ENCODE results near the gene PPRC1. TPM values are rescaled to one million over a fixed set of nuclear protein-coding genes. Genes with fewer than 3 reads are reported as not detected.

The PPRC1 gene, protein sequence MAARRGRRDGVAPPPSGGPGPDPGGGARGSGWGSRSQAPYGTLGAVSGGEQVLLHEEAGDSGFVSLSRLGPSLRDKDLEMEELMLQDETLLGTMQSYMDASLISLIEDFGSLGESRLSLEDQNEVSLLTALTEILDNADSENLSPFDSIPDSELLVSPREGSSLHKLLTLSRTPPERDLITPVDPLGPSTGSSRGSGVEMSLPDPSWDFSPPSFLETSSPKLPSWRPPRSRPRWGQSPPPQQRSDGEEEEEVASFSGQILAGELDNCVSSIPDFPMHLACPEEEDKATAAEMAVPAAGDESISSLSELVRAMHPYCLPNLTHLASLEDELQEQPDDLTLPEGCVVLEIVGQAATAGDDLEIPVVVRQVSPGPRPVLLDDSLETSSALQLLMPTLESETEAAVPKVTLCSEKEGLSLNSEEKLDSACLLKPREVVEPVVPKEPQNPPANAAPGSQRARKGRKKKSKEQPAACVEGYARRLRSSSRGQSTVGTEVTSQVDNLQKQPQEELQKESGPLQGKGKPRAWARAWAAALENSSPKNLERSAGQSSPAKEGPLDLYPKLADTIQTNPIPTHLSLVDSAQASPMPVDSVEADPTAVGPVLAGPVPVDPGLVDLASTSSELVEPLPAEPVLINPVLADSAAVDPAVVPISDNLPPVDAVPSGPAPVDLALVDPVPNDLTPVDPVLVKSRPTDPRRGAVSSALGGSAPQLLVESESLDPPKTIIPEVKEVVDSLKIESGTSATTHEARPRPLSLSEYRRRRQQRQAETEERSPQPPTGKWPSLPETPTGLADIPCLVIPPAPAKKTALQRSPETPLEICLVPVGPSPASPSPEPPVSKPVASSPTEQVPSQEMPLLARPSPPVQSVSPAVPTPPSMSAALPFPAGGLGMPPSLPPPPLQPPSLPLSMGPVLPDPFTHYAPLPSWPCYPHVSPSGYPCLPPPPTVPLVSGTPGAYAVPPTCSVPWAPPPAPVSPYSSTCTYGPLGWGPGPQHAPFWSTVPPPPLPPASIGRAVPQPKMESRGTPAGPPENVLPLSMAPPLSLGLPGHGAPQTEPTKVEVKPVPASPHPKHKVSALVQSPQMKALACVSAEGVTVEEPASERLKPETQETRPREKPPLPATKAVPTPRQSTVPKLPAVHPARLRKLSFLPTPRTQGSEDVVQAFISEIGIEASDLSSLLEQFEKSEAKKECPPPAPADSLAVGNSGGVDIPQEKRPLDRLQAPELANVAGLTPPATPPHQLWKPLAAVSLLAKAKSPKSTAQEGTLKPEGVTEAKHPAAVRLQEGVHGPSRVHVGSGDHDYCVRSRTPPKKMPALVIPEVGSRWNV (N-terminal part only)
- 61.0 and 63.0 TPM in 2 replicates for total RNA-seq (2014; rRNA removed; shearing (Covaris generic))

DNA sequence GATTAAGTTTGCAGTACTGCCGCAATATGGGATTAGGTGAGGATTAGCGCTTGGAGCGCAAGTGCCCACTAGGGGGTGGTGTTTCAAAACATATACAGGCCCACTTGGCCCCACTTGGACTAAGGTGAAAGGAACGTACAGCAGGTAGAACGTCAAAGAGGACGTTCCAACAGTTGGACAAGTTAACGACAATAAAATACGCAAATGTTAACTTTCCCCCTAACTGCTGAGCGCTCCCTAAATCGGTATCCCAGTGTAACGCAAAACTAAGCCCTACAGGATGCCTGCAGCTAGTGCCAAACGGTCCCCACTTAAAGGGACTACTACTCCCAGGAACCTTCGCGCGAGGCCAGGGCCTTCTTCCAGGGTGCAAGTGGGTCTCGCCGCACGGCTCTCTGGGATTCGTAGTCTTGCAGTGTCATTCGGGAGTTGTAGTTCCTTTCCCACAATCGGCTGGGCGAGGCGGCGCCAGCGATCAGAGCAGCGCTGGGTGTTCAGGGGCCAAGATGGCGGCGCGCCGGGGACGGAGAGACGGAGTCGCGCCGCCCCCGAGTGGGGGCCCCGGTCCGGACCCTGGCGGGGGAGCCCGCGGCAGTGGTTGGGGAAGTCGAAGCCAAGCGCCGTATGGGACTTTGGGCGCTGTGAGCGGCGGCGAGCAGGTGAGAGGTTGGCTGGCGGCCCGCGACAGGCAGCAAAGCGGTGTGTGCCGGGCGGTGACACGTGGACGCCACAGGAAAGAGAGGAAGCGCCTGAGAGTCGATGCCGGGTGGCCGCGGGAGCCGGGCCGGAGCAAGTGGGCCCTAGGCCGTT, at the start of gene PPRC1:
TSS of gene PPRC1 (plus strand) at position 478 of the 810 bp plus-strand sequence. CDS start at position 507, 29 bp downstream.
- Histone ChIP-seq H3K9me3 (replicated peaks) (no peaks in the 10 kb centered on the region), H3K4me3 (peak within 1 kb of the TSS; percentile 91), H3K4me1 (peaks cover 18% of the 10 kb centered on the region), H3K36me3 (peaks cover 17% of the 10 kb centered on the region), H3K27me3 (no peaks in the 10 kb centered on the region), H3K27ac (peak within 1 kb of the TSS; percentile 93)
- peak; percentile 100 for DNase-seq

DNA sequence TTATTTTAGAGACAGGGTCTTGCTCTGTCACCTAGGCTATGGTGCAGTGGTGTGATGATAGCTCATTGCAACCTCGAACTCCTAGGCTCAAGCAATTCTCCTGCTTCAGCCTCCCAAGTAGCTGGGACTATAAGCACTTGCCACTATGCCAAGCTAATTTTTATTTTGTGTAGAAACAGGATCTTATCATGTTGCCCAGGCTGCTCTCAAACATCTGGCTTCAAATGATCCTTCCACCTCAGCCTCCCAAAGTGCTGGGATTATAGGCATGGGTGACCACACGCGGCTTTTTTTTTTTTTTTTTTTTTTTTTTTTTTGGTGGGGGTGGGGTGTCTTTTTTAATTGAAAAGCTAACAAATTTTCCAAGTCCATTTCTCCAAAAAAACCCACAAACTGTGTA, 49.3 kb upstream of the PPRC1 start:
- Histone ChIP-seq H3K4me3 (no peak overlapping the region), H3K36me3 (no peaks in the 10 kb centered on the region), H3K27me3 (no peaks in the 10 kb centered on the region), H3K9me3 (replicated peaks) (no peaks in the 10 kb centered on the region), H3K4me1 (no peaks in the 10 kb centered on the region), H3K27ac (no peak overlapping the region)
- no peak for DNase-seq

DNA sequence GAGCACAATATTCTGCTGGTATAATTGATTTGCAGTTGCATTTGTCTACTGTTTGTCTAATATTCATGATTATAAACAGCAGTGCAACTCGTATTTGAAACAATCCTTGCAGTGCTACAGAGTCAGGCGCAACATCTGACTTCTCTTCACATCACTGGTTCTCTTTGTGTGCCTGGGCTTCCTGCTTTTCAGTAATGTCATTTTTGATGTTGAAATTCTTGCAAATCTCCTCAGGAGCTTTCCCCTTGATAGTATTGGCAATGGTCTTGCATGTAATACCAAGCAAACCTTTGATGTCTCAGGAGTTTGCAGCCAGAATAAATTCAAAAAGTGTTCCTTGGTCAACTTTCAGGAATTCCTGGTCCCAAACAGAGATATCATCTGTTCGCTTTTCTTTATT, 47.5 kb upstream of the PPRC1 start:
- no peak overlapping the region for H3K27ac ChIP-seq
- no peaks in the 10 kb centered on the region for H3K27me3 ChIP-seq
- DNase-seq, result no peak
- H3K9me3 ChIP-seq (replicated peaks), result no peaks in the 10 kb centered on the region
- no peak overlapping the region for H3K4me3 ChIP-seq
- no peaks in the 10 kb centered on the region for H3K36me3 ChIP-seq
- H3K4me1 ChIP-seq, result no peaks in the 10 kb centered on the region

DNA sequence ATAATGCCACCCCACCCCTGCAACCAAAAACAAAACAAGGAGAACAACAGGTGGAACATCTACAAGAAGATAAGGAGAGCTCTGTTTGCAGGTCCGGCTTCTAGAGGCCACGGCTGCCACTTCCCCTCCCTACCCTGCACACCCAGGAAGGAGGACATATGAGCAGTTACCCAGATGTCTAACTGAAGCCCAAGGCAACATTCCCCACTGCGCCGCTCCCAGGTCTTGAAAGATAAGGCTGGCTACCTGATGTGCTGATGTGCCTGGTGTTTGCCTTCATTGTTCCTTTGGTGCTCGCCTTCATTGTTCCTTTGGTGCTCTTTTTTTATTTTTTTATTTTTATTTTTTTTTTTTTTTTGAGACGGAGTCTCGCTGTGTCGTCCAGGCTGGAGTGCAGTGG, 46.6 kb upstream of the PPRC1 start:
- DNase-seq, result no peak
- H3K4me1 ChIP-seq, result no peaks in the 10 kb centered on the region
- no peaks in the 10 kb centered on the region for H3K27me3 ChIP-seq
- H3K4me3 ChIP-seq, result no peak overlapping the region
- H3K9me3 ChIP-seq (replicated peaks), result no peaks in the 10 kb centered on the region
- H3K27ac ChIP-seq, result no peak overlapping the region
- no peaks in the 10 kb centered on the region for H3K36me3 ChIP-seq

DNA sequence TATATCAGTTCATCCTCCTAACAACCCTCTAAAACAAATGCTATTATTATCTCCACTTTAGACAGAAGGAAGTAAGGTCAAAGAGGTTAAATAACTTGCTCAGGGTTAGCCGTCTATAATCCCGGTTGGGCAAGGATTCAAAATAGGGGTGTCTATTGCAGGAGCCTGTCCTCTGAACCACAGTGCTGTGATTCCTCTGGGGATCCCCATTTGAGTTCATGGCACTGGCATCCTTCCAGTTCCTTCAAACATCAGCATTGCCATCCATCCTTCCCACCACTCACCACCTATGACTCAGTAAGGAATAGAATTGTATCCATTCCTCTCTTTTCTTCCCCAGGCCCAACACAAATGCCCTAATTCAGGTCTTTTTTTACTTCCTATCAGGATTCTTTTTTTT, 42.1 kb upstream of the PPRC1 start:
- peak; percentile 36 to 49 for DNase-seq
- Histone ChIP-seq H3K4me3 (no peak overlapping the region), H3K27me3 (no peaks in the 10 kb centered on the region), H3K4me1 (no peaks in the 10 kb centered on the region), H3K9me3 (replicated peaks) (no peaks in the 10 kb centered on the region), H3K27ac (no peak overlapping the region), H3K36me3 (no peaks in the 10 kb centered on the region)

DNA sequence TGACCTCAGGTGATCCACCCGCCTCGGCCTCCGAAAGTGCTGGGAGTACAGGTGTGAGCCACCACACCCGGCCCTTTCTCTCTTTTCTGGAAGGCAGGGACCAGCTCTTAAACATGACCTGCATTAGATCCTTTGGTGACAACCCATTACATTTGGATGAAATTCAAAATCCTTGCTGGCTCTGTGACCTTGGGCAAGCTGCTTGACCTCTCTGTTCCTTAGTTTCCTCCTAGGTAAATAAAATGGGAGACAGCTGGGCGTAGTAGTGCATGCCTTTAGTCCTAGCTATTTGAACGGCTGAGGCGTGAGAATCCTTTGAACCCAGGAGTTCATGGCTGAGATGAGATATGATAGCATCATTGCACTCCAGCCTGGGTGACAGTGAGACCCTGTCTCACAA, 36.4 kb upstream of the PPRC1 start:
- H3K4me1 ChIP-seq, result no peaks in the 10 kb centered on the region

DNA sequence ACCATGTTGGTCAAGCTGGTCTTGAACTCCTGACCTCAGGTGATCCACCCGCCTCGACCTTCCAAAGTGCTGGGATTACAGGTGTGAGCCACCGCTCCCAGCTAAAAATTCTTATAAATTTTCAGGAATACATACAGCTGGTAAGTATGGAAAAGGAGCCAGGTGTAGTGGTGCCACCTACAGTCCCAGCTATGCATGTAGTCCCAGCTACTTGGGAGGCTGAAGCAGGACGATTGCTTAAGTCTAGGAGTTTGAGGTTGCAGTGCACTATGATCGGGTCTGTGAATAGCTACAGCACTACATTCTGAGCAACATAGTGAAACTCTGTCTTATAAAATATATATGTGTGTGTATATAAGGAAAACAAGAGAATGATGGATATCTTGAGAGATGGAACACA, 31.7 kb upstream of the PPRC1 start:
- Histone ChIP-seq H3K4me3 (no peak overlapping the region), H3K4me1 (no peaks in the 10 kb centered on the region), H3K27me3 (no peaks in the 10 kb centered on the region), H3K36me3 (peaks cover 8% of the 10 kb centered on the region; the same call in 1 of the 2 replicates), H3K9me3 (replicated peaks) (no peaks in the 10 kb centered on the region), H3K27ac (no peak overlapping the region)
- no peak for DNase-seq

More for the DNA sequence above, 36.4 kb upstream of the PPRC1 start:
- no peaks in the 10 kb centered on the region for H3K27me3 ChIP-seq
- no peaks in the 10 kb centered on the region for H3K36me3 ChIP-seq
- no peak overlapping the region for H3K4me3 ChIP-seq
- no peaks in the 10 kb centered on the region for H3K9me3 ChIP-seq (replicated peaks)
- DNase-seq, result no peak
- no peak overlapping the region for H3K27ac ChIP-seq

DNA sequence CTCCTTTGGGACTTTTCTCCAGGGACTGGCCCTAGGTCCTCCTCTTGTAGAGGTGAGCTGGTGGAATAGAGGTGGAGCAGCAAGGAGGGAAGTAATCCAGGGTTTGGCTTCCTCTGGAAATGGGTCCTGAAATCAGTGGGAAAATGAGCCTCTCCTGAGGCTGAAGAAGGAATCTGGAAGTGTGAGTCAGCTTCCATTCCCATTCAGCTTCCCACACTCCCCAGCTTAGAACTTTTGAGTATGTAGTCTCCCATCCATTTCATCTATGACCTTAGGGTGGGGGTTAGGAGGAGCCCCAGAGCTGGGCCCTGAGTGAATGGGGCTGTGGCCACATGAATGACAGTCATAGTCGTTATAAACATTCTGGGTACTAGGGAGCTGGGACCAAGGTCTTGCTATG, 30.4 kb upstream of the PPRC1 start:
- H3K9me3 ChIP-seq (replicated peaks), result no peaks in the 10 kb centered on the region
- peaks cover 17% of the 10 kb centered on the region for H3K36me3 ChIP-seq

DNA sequence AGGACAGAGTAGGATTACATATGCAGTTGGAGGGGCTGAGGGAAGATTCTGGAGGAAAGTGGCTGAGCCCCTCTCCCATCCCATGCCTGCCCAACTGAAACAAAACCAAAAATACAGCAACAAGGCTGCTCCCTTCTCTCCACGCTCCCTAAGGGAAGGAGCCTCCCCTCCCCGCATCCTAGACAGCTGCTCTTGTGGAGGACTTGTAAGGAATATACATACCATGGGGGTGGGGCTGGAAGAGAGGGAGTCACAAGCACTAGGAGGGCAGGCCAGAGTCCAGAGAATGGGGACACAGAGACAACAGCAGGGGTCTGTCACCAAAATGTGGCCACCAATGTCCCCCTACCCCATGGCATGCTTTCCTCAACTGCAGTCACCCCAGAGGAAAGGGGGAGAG, 25.8 kb upstream of the PPRC1 start:
- Histone ChIP-seq H3K9me3 (replicated peaks) (no peaks in the 10 kb centered on the region), H3K27ac (no peak overlapping the region), H3K36me3 (peaks cover 56% of the 10 kb centered on the region), H3K4me3 (no peak overlapping the region), H3K4me1 (no peaks in the 10 kb centered on the region), H3K27me3 (no peaks in the 10 kb centered on the region)
- DNase-seq, result peak; percentile 40 to 41

More for the DNA sequence above, 30.4 kb upstream of the PPRC1 start:
- Histone ChIP-seq H3K27me3 (no peaks in the 10 kb centered on the region), H3K4me3 (no peak overlapping the region), H3K4me1 (no peaks in the 10 kb centered on the region), H3K27ac (no peak overlapping the region)
- no peak for DNase-seq

DNA sequence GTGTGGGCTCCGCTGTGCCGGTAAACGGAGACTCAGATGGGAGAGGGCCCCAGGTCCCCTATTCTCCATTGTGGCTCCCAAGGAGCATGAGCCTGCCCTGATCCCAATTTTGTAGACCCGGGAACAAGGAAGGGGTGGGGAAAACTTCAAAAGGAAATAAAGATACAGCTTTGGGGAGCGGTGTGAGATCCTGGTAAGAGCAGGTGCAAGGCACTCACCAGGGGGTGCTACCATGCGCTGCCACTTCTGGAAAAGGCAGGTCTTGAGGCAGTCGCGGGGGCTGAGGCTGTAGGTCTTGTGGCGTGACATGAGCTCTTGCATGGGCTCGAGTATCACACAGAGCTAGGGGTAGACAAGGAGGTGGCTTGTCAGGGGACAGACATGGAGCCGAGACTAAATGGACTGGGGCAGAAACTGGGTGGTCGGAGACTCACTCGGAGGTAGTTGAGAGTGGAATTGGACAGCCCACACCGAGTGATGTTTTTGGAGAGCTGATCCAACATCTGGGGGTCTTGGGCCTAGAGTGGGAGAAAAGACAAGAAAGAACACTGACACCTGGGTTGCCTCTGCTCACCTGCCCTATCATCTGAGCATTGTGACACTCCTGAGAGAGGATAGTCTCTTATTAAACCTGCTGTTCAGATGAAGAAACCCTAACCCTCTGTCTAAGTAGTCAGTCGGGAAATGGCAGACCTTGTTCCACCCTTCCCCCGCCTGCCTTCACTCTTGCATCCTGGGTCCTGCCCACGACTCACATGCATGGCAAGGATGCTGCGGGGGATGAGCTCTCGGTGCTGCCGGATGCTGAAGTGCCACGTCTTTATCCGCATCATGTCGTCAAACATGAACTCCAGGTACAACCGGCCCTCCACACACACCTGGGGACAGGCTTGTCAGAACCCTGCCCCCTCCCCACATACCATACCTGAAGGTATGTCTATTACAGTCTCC, 23.4 kb upstream of the PPRC1 start:
- H3K27me3 ChIP-seq, result no peaks in the 10 kb centered on the region
- no peaks in the 10 kb centered on the region for H3K9me3 ChIP-seq (replicated peaks)
- H3K4me3 ChIP-seq, result no peak overlapping the region
- H3K27ac ChIP-seq, result no peak overlapping the region
- no peak for DNase-seq
- no peaks in the 10 kb centered on the region for H3K4me1 ChIP-seq
- peaks cover 52% of the 10 kb centered on the region for H3K36me3 ChIP-seq

DNA sequence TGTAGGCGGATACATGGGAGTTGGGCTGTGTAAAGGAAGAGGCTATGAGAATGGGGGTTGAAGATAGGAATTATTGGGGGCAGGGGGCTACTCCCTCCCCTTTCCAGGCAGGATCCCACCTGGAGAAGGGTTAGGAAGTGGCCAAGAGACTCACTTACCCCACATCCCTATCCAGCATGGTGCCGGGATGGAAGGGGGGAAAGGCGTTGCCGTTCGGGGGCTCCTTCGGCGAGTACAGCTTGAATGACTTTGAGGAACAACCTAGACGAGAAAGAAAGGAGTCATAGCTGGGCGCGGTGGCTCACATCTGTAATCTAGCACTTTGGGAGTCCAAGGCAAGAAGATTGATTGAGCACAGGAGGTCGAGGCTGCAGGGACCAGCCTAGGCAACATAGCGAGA, 21.6 kb upstream of the PPRC1 start:
- H3K4me1 ChIP-seq, result peaks cover 8% of the 10 kb centered on the region
- no peak for DNase-seq
- no peaks in the 10 kb centered on the region for H3K27me3 ChIP-seq
- no peak overlapping the region for H3K27ac ChIP-seq
- H3K9me3 ChIP-seq (replicated peaks), result no peaks in the 10 kb centered on the region
- no peak overlapping the region for H3K4me3 ChIP-seq
- H3K36me3 ChIP-seq, result peaks cover 48% of the 10 kb centered on the region

DNA sequence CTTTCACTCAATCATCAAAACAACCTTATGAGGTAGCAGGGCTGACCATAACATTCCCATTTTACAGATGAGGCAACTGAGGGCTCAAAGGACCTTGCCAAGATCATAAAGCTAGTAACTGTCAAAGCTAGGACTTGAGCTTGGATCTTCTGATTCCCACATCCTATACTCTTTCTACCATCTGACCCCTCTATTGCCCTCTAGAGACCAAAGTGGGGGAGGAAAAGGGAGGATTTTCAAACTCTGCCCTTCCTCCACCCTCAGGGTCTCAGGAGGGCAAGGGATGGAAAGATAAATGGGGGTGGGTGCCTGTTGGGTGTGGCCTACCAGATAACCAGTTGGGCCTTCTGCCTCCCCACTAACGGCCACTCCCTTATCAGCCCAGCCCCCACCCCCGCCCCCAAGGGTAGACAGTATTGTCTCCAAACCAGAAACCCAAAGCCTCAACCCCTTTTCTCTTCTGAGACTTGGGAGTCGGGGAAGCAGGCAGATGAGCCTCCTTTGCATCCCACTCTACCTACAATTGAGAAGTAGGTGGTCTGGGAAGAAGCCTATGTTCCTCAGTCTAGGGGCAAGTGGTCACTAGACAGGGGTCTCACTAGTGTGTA, 20.5 kb upstream of the PPRC1 start:
- H3K4me3 ChIP-seq, result no peak overlapping the region
- peak in 1 of 2 experiments; percentile 43 for DNase-seq
- no peaks in the 10 kb centered on the region for H3K9me3 ChIP-seq (replicated peaks)
- no peak overlapping the region for H3K27ac ChIP-seq
- H3K36me3 ChIP-seq, result peaks cover 40% of the 10 kb centered on the region
- H3K4me1 ChIP-seq, result peaks cover 12% of the 10 kb centered on the region
- H3K27me3 ChIP-seq, result no peaks in the 10 kb centered on the region
